PFSK-1 (cell line): ENCODE data around the gene PIANP.

Source experiments
- FOXP2 ChIP-seq: optimal IDR thresholded peaks from 2 replicates; pipeline ENCODE3; 2011; ENCODE audit warnings: borderline replicate concordance, control low read depth, inconsistent platforms; ENCODE audit not compliant: insufficient read depth; ENCODE audit errors: extremely low read length, extremely low read depth
- POLR2AphosphoS5 ChIP-seq: IDR thresholded peaks from 2 replicates; pipeline ENCODE4 v1.6.1; 2012; ENCODE audit warnings: low read depth, mild to moderate bottlenecking, control low read depth, low read length, moderate library complexity
- REST ChIP-seq, 2 experiments: IDR thresholded peaks; 2 replicates each; pipeline versions ENCODE4 v1.6.1 to v1.8.0; 2011 to 2012; ENCODE audit warnings: low read depth in 2 of 2, low read length in 2 of 2, control low read depth in 1 of 2, inconsistent platforms in 1 of 2, mild to moderate bottlenecking in 1 of 2, moderate library complexity in 1 of 2; ENCODE audit not compliant: insufficient read depth in 1 of 2
- SIN3A ChIP-seq: IDR thresholded peaks from 2 replicates; pipeline ENCODE4 v1.6.1; 2012; ENCODE audit warnings: mild to moderate bottlenecking, low read length, moderate library complexity, borderline replicate concordance; ENCODE audit not compliant: insufficient read depth
- TAF1 ChIP-seq: IDR thresholded peaks from 2 replicates; pipeline ENCODE4 v1.6.1; 2012; ENCODE audit warnings: low read length, control low read depth, borderline replicate concordance; ENCODE audit not compliant: insufficient read depth

- no peak for TF ChIP-seq POLR2AphosphoS5
- TF ChIP-seq REST (IDR thresholded peaks at IDR 0.05; ENCODE audit: insufficient read depth in 1 of 2, low read depth in 2 of 2, low read length in 2 of 2) = no peak
- TF ChIP-seq SIN3A = no peak
- no peak for TF ChIP-seq TAF1
- no peak for TF ChIP-seq FOXP2
Measured at GRCh38 chr12:6701078-6701768, 608 bp upstream of the PIANP start.
